Endothelial cell of umbilical vein (primary cell): ENCODE measurements around the gene GNMT.

Source experiments
- CTCF ChIP-seq, 2 donors: IDR thresholded peaks; 1 replicate in 1 of 2; 2 replicates in 1 of 2; pipeline ENCODE4 v1.5.1; 2011; ENCODE audit warnings: low read length in 2 of 2, mild to moderate bottlenecking in 2 of 2, moderate library complexity in 2 of 2, control low read depth in 1 of 2, inconsistent platforms in 1 of 2, low read depth in 1 of 2; ENCODE audit not compliant: insufficient read depth in 1 of 2; ENCODE audit errors: extremely low read depth in 1 of 2
- FOS ChIP-seq: IDR thresholded peaks from 2 replicates; pipeline ENCODE4 v1.6.1; 2011; ENCODE audit warnings: mild to moderate bottlenecking, low read length, moderate library complexity, borderline replicate concordance; ENCODE audit not compliant: insufficient read depth
- GATA2 ChIP-seq: IDR thresholded peaks from 2 replicates; pipeline ENCODE4 v1.7.0; 2011; ENCODE audit warnings: low read depth, mild to moderate bottlenecking, moderate library complexity, mixed read lengths, low read length; ENCODE audit not compliant: insufficient read length, insufficient read depth
- JUN ChIP-seq: IDR thresholded peaks from 2 replicates; pipeline ENCODE4 v1.6.1; 2011; ENCODE audit warnings: borderline replicate concordance, low read depth; ENCODE audit not compliant: insufficient read length, insufficient read depth
- MAX ChIP-seq: IDR thresholded peaks from 2 replicates; pipeline ENCODE4 v1.6.1; 2011; ENCODE audit not compliant: insufficient read depth, insufficient read length
- MYC ChIP-seq: IDR thresholded peaks from one replicate; pipeline ENCODE4 v1.6.1; 2011; ENCODE audit warnings: mild to moderate bottlenecking, low read depth, low read length
- POLR2A ChIP-seq: IDR thresholded peaks from 2 replicates; pipeline ENCODE4 v1.6.1; 2012; ENCODE audit warnings: low read depth, mild to moderate bottlenecking, control low read depth, low read length
- POLR2AphosphoS5 ChIP-seq: IDR thresholded peaks from 2 replicates; pipeline ENCODE4 v1.6.1; 2012; ENCODE audit warnings: low read depth, mild to moderate bottlenecking, control low read depth, low read length, moderate library complexity; ENCODE audit not compliant: insufficient read depth

GRCh38 chr6:42938428-42938796, 22.1 kb upstream of the GNMT start:
- no peak for TF ChIP-seq CTCF (IDR thresholded peaks at IDR 0.05; ENCODE audit: extremely low read depth in 1 of 2, insufficient read depth in 1 of 2, low read depth in 1 of 2, low read length in 2 of 2)
- TF ChIP-seq POLR2A, result no peak
- no peak for TF ChIP-seq MYC
- no peak for TF ChIP-seq POLR2AphosphoS5
- TF ChIP-seq GATA2, result no peak
- TF ChIP-seq FOS, result no peak
- no peak for TF ChIP-seq MAX
- TF ChIP-seq JUN, result no peak
